Parathyroid adenoma (tissue), 2 donors: ENCODE data around the gene SLC25A1.
A peak's percentile ranks its signal among the peaks of the same experiment; 100 is the strongest.

Source experiments
- H2AFZ ChIP-seq: fragments of 300-600 bp; sonication (generic); one replicate; pipeline ENCODE4 v1.7.0; 2017; ENCODE audit warnings: antibody characterized with exemption, mild to moderate bottlenecking
- H3K27ac ChIP-seq: fragments of 300-600 bp; sonication (generic); one replicate; pipeline ENCODE4 v1.7.0; 2017
- H3K27me3 ChIP-seq: fragments of 300-600 bp; sonication (generic); one replicate; pipeline ENCODE4 v1.7.0; 2017; ENCODE audit warnings: low read length; ENCODE audit not compliant: control insufficient read depth, insufficient read depth
- H3K36me3 ChIP-seq: fragments of 300-600 bp; sonication (generic); one replicate; pipeline ENCODE4 v1.7.0; 2017; ENCODE audit warnings: low read length; ENCODE audit not compliant: control insufficient read depth, insufficient read depth
- H3K4me1 ChIP-seq: fragments of 300-600 bp; sonication (generic); one replicate; pipeline ENCODE4 v1.7.0; 2017; ENCODE audit warnings: control low read depth
- H3K4me2 ChIP-seq: fragments of 300-600 bp; sonication (generic); one replicate; pipeline ENCODE4 v1.7.0; 2017; ENCODE audit warnings: low read length
- H3K4me3 ChIP-seq: fragments of 300-600 bp; sonication (generic); one replicate; pipeline ENCODE4 v1.7.0; 2017; ENCODE audit warnings: low read depth, low read length
- H3K79me2 ChIP-seq: fragments of 300-600 bp; sonication (generic); one replicate; pipeline ENCODE4 v1.7.0; 2017; ENCODE audit warnings: control low read depth
- H3K9ac ChIP-seq: fragments of 300-600 bp; sonication (generic); one replicate; pipeline ENCODE4 v1.7.0; 2017; ENCODE audit warnings: mild to moderate bottlenecking
- H3K9me3 ChIP-seq: fragments of 300-600 bp; sonication (generic); one replicate; pipeline ENCODE4 v1.7.0; 2017; ENCODE audit warnings: low read length; ENCODE audit not compliant: control insufficient read depth
- TF ChIP-seq, protein P1 (sequence below): fragments of 300-600 bp; sonication (generic); IDR thresholded peaks from one replicate; pipeline ENCODE4 v1.7.0; 2017; ENCODE audit warnings: antibody characterized with exemption, mild to moderate bottlenecking
- donor health status: primary hyperparathyroidism.

SLC25A1 gene

GRCh38 chr22:19143967-19144400 lies 34.6 kb downstream of the SLC25A1 start:
- Histone ChIP-seq H3K27me3 (no peaks in the 10 kb centered on the region), H3K4me1 (no peaks in the 10 kb centered on the region), H3K79me2 (peaks cover 6% of the 10 kb centered on the region), H3K9ac (no peak overlapping the region), H3K27ac (peak overlapping the region; percentile 54), H3K36me3 (no peaks in the 10 kb centered on the region), H3K4me3 (peak overlapping the region; percentile 88), H2AFZ (peak overlapping the region; percentile 73), H3K4me2 (peak overlapping the region; percentile 85), H3K9me3 (no peaks in the 10 kb centered on the region)
- TF ChIP-seq, protein P1, sequence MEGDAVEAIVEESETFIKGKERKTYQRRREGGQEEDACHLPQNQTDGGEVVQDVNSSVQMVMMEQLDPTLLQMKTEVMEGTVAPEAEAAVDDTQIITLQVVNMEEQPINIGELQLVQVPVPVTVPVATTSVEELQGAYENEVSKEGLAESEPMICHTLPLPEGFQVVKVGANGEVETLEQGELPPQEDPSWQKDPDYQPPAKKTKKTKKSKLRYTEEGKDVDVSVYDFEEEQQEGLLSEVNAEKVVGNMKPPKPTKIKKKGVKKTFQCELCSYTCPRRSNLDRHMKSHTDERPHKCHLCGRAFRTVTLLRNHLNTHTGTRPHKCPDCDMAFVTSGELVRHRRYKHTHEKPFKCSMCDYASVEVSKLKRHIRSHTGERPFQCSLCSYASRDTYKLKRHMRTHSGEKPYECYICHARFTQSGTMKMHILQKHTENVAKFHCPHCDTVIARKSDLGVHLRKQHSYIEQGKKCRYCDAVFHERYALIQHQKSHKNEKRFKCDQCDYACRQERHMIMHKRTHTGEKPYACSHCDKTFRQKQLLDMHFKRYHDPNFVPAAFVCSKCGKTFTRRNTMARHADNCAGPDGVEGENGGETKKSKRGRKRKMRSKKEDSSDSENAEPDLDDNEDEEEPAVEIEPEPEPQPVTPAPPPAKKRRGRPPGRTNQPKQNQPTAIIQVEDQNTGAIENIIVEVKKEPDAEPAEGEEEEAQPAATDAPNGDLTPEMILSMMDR: no peak

DNA sequence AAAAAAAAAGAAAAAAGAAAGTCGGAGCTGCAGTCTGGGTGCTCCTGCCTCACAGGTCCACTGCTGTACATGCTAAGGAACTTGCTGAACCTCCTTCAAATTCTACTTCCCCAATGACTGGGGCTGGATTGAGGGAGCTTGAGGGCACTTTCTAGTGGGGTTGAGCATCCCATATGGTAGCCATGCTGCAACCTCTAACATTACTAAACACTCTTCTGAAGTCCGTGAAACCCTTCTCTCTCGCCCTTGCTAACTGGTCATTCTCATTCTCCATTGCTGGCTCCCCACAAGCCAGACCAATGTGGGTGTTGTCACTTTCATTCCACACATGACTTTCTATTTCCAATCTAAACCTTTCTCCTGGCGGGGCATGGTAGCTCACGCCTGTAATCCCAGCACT lies 35.3 kb downstream of the SLC25A1 start:
- Histone ChIP-seq H3K27ac (no peak overlapping the region), H3K79me2 (peaks cover 6% of the 10 kb centered on the region), H3K4me1 (no peaks in the 10 kb centered on the region), H3K9me3 (no peaks in the 10 kb centered on the region), H2AFZ (no peak overlapping the region), H3K4me3 (no peak overlapping the region), H3K4me2 (no peak overlapping the region), H3K27me3 (no peaks in the 10 kb centered on the region), H3K9ac (no peak overlapping the region), H3K36me3 (no peaks in the 10 kb centered on the region)
- TF ChIP-seq, protein P1: no peak

DNA sequence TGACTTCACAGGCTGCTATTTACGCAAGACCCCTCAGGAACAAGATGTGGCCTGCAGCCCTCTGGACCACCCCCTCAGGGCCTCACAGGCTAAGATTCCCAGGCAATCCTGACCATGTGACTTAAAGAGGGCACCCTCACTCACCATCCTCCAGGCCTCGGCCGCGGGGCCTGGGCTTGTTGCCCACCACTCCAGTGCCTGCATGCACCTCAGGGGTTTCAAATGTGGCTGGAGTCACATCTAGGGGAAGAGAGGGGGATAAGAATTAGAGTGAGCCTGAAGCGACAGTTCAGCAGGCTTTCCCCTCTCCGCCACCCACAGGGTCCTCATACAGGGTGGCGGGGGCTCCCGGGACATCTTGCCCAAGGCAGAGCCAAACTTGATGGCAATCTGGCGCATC lies 36.1 kb downstream of the SLC25A1 start:
- Histone ChIP-seq H3K27ac (no peak overlapping the region), H3K4me1 (no peaks in the 10 kb centered on the region), H2AFZ (no peak overlapping the region), H3K4me3 (no peak overlapping the region), H3K79me2 (peaks cover 6% of the 10 kb centered on the region), H3K9ac (no peak overlapping the region), H3K9me3 (no peaks in the 10 kb centered on the region), H3K36me3 (no peaks in the 10 kb centered on the region), H3K4me2 (no peak overlapping the region), H3K27me3 (no peaks in the 10 kb centered on the region)
- TF ChIP-seq, protein P1: no peak

GRCh38 chr22:19139974-19140373 lies 38.6 kb downstream of the SLC25A1 start:
- Histone ChIP-seq H3K27ac (no peak overlapping the region), H3K9me3 (no peaks in the 10 kb centered on the region), H3K36me3 (no peaks in the 10 kb centered on the region), H2AFZ (no peak overlapping the region), H3K9ac (no peak overlapping the region), H3K4me1 (no peaks in the 10 kb centered on the region), H3K4me3 (no peak overlapping the region), H3K79me2 (peaks cover 6% of the 10 kb centered on the region), H3K4me2 (no peak overlapping the region), H3K27me3 (no peaks in the 10 kb centered on the region)
- TF ChIP-seq, protein P1: no peak

- no peaks in the 10 kb centered on the region for H3K4me1 ChIP-seq
- TF ChIP-seq, protein P1: no peak
- H3K79me2 ChIP-seq: peaks cover 3% of the 10 kb centered on the region
- no peaks in the 10 kb centered on the region for H3K27me3 ChIP-seq
- no peak overlapping the region for H2AFZ ChIP-seq
- H3K36me3 ChIP-seq: no peaks in the 10 kb centered on the region
- no peak overlapping the region for H3K27ac ChIP-seq
- H3K9me3 ChIP-seq: no peaks in the 10 kb centered on the region
- H3K9ac ChIP-seq: no peak overlapping the region
- H3K4me2 ChIP-seq: no peak overlapping the region
- no peak overlapping the region for H3K4me3 ChIP-seq
These were observed 39.6 kb downstream of the SLC25A1 start for GRCh38 chr22:19139001-19139356.
